NK-92 (cell line): ENCODE data around the gene AUTS2.

ENCODE experiments used
- DNase-seq: peaks from one replicate; lab custom pipeline; 2025; ENCODE audit not compliant: unreplicated experiment; lab: John Stamatoyannopoulos, UW

The AUTS2 gene

GRCh38 chr7:70774950-70775527, 1176.8 kb downstream of the AUTS2 start:
- DNase-seq = no peak

GRCh38 chr7:70775570-70776156, 1177.4 kb downstream of the AUTS2 start:
- DNase-seq = no peak

GRCh38 chr7:70776627-70777101, 1178.4 kb downstream of the AUTS2 start:
- no peak for DNase-seq

- no peak for DNase-seq
These were observed 1179.0 kb downstream of the AUTS2 start for GRCh38 chr7:70777251-70777650.

GRCh38 chr7:70778585-70778984, 1180.3 kb downstream of the AUTS2 start:
- DNase-seq = no peak

GRCh38 chr7:70779321-70779720, 1181.0 kb downstream of the AUTS2 start:
- DNase-seq = no peak

GRCh38 chr7:70781922-70782311, 1183.6 kb downstream of the AUTS2 start:
- DNase-seq = no peak

GRCh38 chr7:70782796-70783195, 1184.5 kb downstream of the AUTS2 start:
- no peak for DNase-seq

- DNase-seq = no peak
These were observed 1187.2 kb downstream of the AUTS2 start for GRCh38 chr7:70785427-70785826.

- no peak for DNase-seq
These were observed 1187.8 kb downstream of the AUTS2 start for GRCh38 chr7:70786076-70786475.

GRCh38 chr7:70787286-70787685, 1189.0 kb downstream of the AUTS2 start:
- no peak for DNase-seq

- no peak for DNase-seq
These were observed 1189.5 kb downstream of the AUTS2 start for GRCh38 chr7:70787771-70788170.

- DNase-seq = no peak
These were observed 1190.0 kb downstream of the AUTS2 start for GRCh38 chr7:70788276-70788675.

GRCh38 chr7:70789481-70790214, 1191.4 kb downstream of the AUTS2 start:
- no peak for DNase-seq

GRCh38 chr7:70790215-70791073, 1192.2 kb downstream of the AUTS2 start:
- no peak for DNase-seq

GRCh38 chr7:70791341-70791740, 1193.1 kb downstream of the AUTS2 start:
- no peak for DNase-seq

GRCh38 chr7:70793060-70793459, 1194.8 kb downstream of the AUTS2 start:
- no peak for DNase-seq

- no peak for DNase-seq
These were observed 1195.5 kb downstream of the AUTS2 start for GRCh38 chr7:70793821-70794220.

GRCh38 chr7:70794962-70795361, 1196.7 kb downstream of the AUTS2 start:
- no peak for DNase-seq

GRCh38 chr7:70795948-70796347, 1197.7 kb downstream of the AUTS2 start:
- no peak for DNase-seq

GRCh38 chr7:70797109-70797514, 1198.8 kb downstream of the AUTS2 start:
- no peak for DNase-seq
